H1 (cell line): ENCODE measurements around the gene ARHGEF12. TPM values are rescaled to one million over a fixed set of nuclear protein-coding genes. Genes with fewer than 3 reads are reported as not detected.

Experiments
- CTBP2 ChIP-seq: IDR thresholded peaks from 2 replicates; pipeline ENCODE4 v1.7.0; 2011; ENCODE audit warnings: borderline replicate concordance, mild to moderate bottlenecking, moderate library complexity, mixed read lengths, low read length; ENCODE audit not compliant: insufficient read depth, insufficient read length
- E2F6 ChIP-seq: IDR thresholded peaks from 2 replicates; pipeline ENCODE4 v1.6.1; 2012; ENCODE audit warnings: inconsistent platforms
- HDAC2 ChIP-seq, 2 experiments: fragments of 300-600 bp in 1 of 2; sonication (generic) in 1 of 2; IDR thresholded peaks; 2 replicates each; pipeline ENCODE4 v1.6.1; 2011 to 2012; ENCODE audit warnings: low read depth in 2 of 2, low read length in 2 of 2, mild to moderate bottlenecking in 2 of 2, moderate library complexity in 2 of 2, borderline replicate concordance in 1 of 2, inconsistent platforms in 1 of 2
- HDAC6 ChIP-seq: IDR thresholded peaks from one replicate; pipeline ENCODE4 v1.7.1; 2012; ENCODE audit warnings: low read depth, mild to moderate bottlenecking, inconsistent platforms, low read length, moderate library complexity
- KDM1A ChIP-seq: fragments of 200-600, 300-600 bp; sonication (generic); IDR thresholded peaks from 2 replicates; pipeline ENCODE4 v1.7.1; 2016; ENCODE audit warnings: mild to moderate bottlenecking, low read length, borderline replicate concordance
- KDM5A ChIP-seq: fragments of 200-600 bp; IDR thresholded peaks from 2 replicates; pipeline ENCODE4 v1.7.1; 2012; ENCODE audit warnings: mild to moderate bottlenecking, low read length, inconsistent platforms, mixed read lengths
- NANOG ChIP-seq: IDR thresholded peaks from 2 replicates; pipeline ENCODE4 v1.6.1; 2011; ENCODE audit warnings: low read length, low read depth, mild to moderate bottlenecking, inconsistent platforms; ENCODE audit not compliant: insufficient read depth, poor library complexity, severe bottlenecking
- RAD21 ChIP-seq, 2 experiments: IDR thresholded peaks in 1 of 2; conservative IDR thresholded peaks in 1 of 2; 2 replicates each; pipeline ENCODE4 v1.6.1; 2011; ENCODE audit warnings: low read depth in 2 of 2, low read length in 2 of 2, improper control_type of control experiment in 1 of 2, inconsistent platforms in 1 of 2, mild to moderate bottlenecking in 1 of 2, moderate library complexity in 1 of 2
- RNF2 ChIP-seq: fragments of 200-900, 300-1000 bp; sonication (generic); IDR thresholded peaks from 2 replicates; pipeline ENCODE4 v1.7.1; 2016; ENCODE audit warnings: borderline replicate concordance, low read depth, mild to moderate bottlenecking, antibody characterized with exemption, low read length; ENCODE audit not compliant: poor library complexity, severe bottlenecking; ENCODE audit errors: missing control alignments
- RXRA ChIP-seq: IDR thresholded peaks from 2 replicates; pipeline ENCODE4 v1.6.1; 2011; ENCODE audit warnings: low read depth, mild to moderate bottlenecking, low read length, moderate library complexity; ENCODE audit not compliant: insufficient read depth
- SAP30 ChIP-seq: fragments of 300-600 bp; sonication (generic); IDR thresholded peaks from 2 replicates; pipeline ENCODE4 v1.7.1; 2012; ENCODE audit warnings: low read length, moderate library complexity, mild to moderate bottlenecking, inconsistent platforms; ENCODE audit not compliant: insufficient read depth, insufficient replicate concordance
- SIN3A ChIP-seq, 2 experiments: IDR thresholded peaks in 1 of 2; conservative IDR thresholded peaks in 1 of 2; 2 replicates each; pipeline ENCODE4 v1.6.1; 2011 to 2012; ENCODE audit warnings: low read length in 2 of 2, improper control_type of control experiment in 1 of 2, low read depth in 1 of 2, mild to moderate bottlenecking in 1 of 2
- SIX5 ChIP-seq: IDR thresholded peaks from 2 replicates; pipeline ENCODE4 v1.6.1; 2011; ENCODE audit warnings: mild to moderate bottlenecking, low read depth, low read length
- SP2 ChIP-seq: IDR thresholded peaks from 2 replicates; pipeline ENCODE4 v1.6.1; 2012; ENCODE audit warnings: mild to moderate bottlenecking, low read length, inconsistent platforms
- SP4 ChIP-seq: IDR thresholded peaks from 2 replicates; pipeline ENCODE4 v1.6.1; 2012; ENCODE audit warnings: low read length, inconsistent platforms
- TAF1 ChIP-seq: IDR thresholded peaks from 2 replicates; pipeline ENCODE4 v1.6.1; 2011; ENCODE audit warnings: mild to moderate bottlenecking, low read depth, low read length
- TAF7 ChIP-seq: optimal IDR thresholded peaks from 2 replicates; pipeline ENCODE3; 2011; ENCODE audit warnings: low read depth, mild to moderate bottlenecking, inconsistent platforms, low read length, moderate library complexity, borderline replicate concordance
- TCF12 ChIP-seq: IDR thresholded peaks from 2 replicates; pipeline ENCODE4 v1.6.1; 2011; ENCODE audit warnings: low read depth, mild to moderate bottlenecking, low read length
- YY1 ChIP-seq: IDR thresholded peaks from 2 replicates; pipeline ENCODE4 v1.6.1; 2011; ENCODE audit warnings: low read depth, mild to moderate bottlenecking, low read length
- polyA plus RNA-seq, 7 experiments: library from polyadenylated mRNA; depleted of rRNA in 3 of 7; stranded (reverse) in 5 of 7; unstranded in 2 of 7; fragments of >200 nt in 5 of 7; fragments of 200-250 nt in 2 of 7; gene quantifications; 1 replicate in 5 of 7; 2 replicates in 1 of 7; 4 replicates in 1 of 7; pipeline versions ENCODE4 v1.2.1 to v1.2.3, GENCODE V29; 2011 to 2013; ENCODE audit warnings: missing spikeins in 2 of 7, mixed read lengths in 2 of 7
- total RNA-seq: library from RNA; stranded (reverse); fragmentation: NEBNext Ultra II Directional; extraction: Animal tissue kit (Norgen Biotek cat#: 25700); gene quantifications from 2 replicates; pipeline ENCODE4 v1.2.1, GENCODE V29; 2021

The ARHGEF12 gene
- total and polyA plus RNA-seq, 2 of the 8 experiments (the other 6 are each of a cell fraction or from before 2014, with no cell fraction given): 5.1 to 33.7 TPM

- TF ChIP-seq CTBP2 (peak; percentile 92), RAD21 (IDR thresholded peaks at IDR 0.05 in 1 of 2, conservative IDR thresholded peaks at IDR 0.05 in 1 of 2; ENCODE audit: low read depth in 2 of 2, low read length in 2 of 2) (peak in 1 of 2 experiments; percentile 49; a peak in 3 of 4 replicates), RXRA (no peak), NANOG (peak; percentile 19), E2F6 (no peak; the same call in 1 of the 2 replicates), KDM5A (no peak), SAP30 (no peak), KDM1A (no peak; the same call in 1 of the 2 replicates), SIX5 (no peak), SIN3A (conservative IDR thresholded peaks at IDR 0.05 in 1 of 2, IDR thresholded peaks at IDR 0.05 in 1 of 2; ENCODE audit: low read depth in 1 of 2, low read length in 2 of 2) (0 out of 4 replicates have a peak, but pooled peaks of 1 of the 2 experiments have one; percentile 52), HDAC2 (IDR thresholded peaks at IDR 0.05; ENCODE audit: borderline replicate concordance in 1 of 2, low read depth in 2 of 2, low read length in 2 of 2) (0 out of 4 replicates have a peak, but pooled peaks of 1 of the 2 experiments have one; percentile 56), RNF2 (no peak), TCF12 (peak; percentile 96), SP4 (no peak), TAF1 (0 out of 2 replicates have a peak, but pooled peaks have one; percentile 37), SP2 (no peak), TAF7 (peak; percentile 38), HDAC6 (no peak), YY1 (peak; percentile 67; the same call in 1 of the 2 replicates)
Observed at GRCh38 chr11:120527111-120527761, 191.0 kb downstream of the ARHGEF12 start (continued).
